Large intestine (tissue), 3 donors: ENCODE measurements around the gene CETP. TPM values are rescaled to one million over a fixed set of nuclear protein-coding genes. Genes with fewer than 3 reads are reported as not detected.
"Not testable (repeated sequence)": the region's sequence is repeated elsewhere in the genome, so short reads cannot be mapped to it uniquely, and the experiment has no call there.

ENCODE experiments used
- DNase-seq, 2 donors: peaks; one replicate each; pipeline versions ENCODE4 v3.0.0 to v3.0.0-alpha.2; 2013
- H3K27ac ChIP-seq: one replicate; pipeline ENCODE4 v1.5.1; 2013; ENCODE audit warnings: low read length
- H3K27me3 ChIP-seq: 2 replicates; pipeline ENCODE4 v1.6.1; 2013; ENCODE audit warnings: low read length; ENCODE audit not compliant: control insufficient read depth, insufficient read depth
- H3K36me3 ChIP-seq: 2 replicates; pipeline ENCODE4 v1.6.1; 2013; ENCODE audit warnings: low read length; ENCODE audit not compliant: control insufficient read depth, insufficient read depth
- H3K4me1 ChIP-seq: one replicate; pipeline ENCODE4 v1.6.1; 2013; ENCODE audit warnings: low read length; ENCODE audit not compliant: control insufficient read depth, insufficient read depth
- H3K4me3 ChIP-seq: one replicate; pipeline ENCODE4 v1.5.1; 2013; ENCODE audit warnings: low read length
- H3K9me3 ChIP-seq: one replicate; pipeline ENCODE4 v1.6.1; 2013; ENCODE audit warnings: mild to moderate bottlenecking, low read depth, low read length, moderate library complexity; ENCODE audit not compliant: control insufficient read depth
- WGBS: methylation state at CpG from one replicate; pipeline ENCODE4 v1.1.5; 2013; ENCODE audit warnings: low lambda C conversion rate; ENCODE audit not compliant: insufficient coverage; 5-methylcytosine and 5-hydroxymethylcytosine counted together
- polyA plus RNA-seq: library from polyadenylated mRNA; unstranded; fragments of 120-200 nt; gene quantifications from one replicate; pipeline ENCODE4 v1.2.1, GENCODE V29; 2013

The CETP gene
- polyA plus RNA-seq, 1 donor, result 3.1 TPM

DNA sequence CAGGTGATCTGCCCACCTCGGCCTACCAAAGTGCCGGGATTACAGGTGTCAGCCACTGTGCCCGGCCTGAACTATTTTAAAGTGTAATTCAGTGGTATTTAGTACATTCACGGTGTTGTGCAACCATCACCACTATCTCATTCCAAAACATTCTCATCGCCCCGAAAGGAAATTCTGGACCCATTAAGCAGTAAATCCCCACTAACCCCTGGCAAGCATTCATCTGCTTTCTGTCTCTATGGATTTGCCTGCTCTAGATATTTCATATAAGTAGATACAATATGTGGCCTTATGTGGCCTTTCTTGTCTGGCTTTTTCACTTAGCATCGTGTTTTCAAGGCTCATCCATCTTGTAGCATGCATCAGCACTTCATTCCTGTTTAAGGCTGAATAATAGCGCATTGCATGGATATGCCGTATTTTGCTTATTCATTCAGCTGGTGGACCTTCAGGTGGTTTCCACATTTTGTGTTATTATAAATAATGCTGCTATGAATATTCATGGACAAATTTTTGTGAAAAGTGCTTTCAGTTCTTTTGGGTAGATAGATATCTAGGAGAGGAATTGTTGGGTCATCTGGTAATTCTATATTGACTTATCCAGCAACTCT lies 38.2 kb upstream of the CETP start:
- Histone ChIP-seq H3K9me3 (no peaks in the 10 kb centered on the region), H3K27me3 (no peaks in the 10 kb centered on the region), H3K36me3 (no peaks in the 10 kb centered on the region), H3K4me1 (no peaks in the 10 kb centered on the region), H3K27ac (no peak overlapping the region), H3K4me3 (no peak overlapping the region)
- no peak for DNase-seq
- WGBS, result 80% methylated on average over 1 of the region's 9 CpGs

DNA sequence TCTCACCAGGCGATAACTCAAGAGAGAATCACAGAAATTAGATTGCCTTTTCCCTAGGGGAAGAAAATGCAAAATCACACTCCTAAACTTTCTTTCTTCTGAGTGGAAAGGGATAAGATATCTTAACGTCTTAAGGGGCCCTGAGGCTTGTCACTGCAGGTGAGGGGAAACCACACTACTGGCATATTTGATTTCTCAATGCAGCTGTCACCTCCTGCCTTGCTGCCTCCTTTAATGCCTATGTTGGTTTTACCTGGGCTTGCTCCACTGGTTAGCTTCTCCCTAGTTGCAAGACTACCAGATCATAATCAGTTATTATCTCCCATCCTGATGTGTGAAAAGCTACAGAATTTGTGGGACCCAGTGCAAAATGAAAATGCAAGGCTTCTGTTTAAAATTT lies 34.3 kb upstream of the CETP start:
- no peaks in the 10 kb centered on the region for H3K9me3 ChIP-seq
- DNase-seq, result no peak
- H3K4me1 ChIP-seq, result peaks cover 11% of the 10 kb centered on the region
- WGBS, result no CpG with 5 or more reads among the region's 2 CpGs
- H3K4me3 ChIP-seq, result no peak overlapping the region
- H3K27ac ChIP-seq, result no peak overlapping the region
- no peaks in the 10 kb centered on the region for H3K36me3 ChIP-seq
- H3K27me3 ChIP-seq, result no peaks in the 10 kb centered on the region

DNA sequence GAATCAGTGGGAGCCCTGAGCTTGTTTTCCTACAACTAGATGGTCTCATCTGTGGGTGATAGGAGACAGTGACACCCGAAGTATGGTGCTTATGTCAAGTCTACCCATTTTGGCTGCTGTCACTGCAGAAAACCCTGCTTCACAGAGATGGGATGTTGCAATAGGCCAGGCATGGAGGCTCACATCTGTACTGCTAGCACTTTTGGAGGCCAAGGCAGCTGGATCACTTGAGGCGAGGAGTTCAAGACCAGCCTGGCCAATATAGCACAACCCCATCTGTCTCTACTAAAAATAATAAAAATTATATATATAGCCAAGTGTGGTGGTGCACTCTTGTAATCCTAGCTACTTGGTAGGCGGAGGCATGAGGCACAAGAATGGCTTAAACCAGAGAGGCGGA lies 32.1 kb upstream of the CETP start:
- no CpG with 5 or more reads among the region's 4 CpGs for WGBS
- H3K4me1 ChIP-seq, result peaks cover 14% of the 10 kb centered on the region
- H3K27me3 ChIP-seq, result no peaks in the 10 kb centered on the region
- H3K27ac ChIP-seq, result no peak overlapping the region
- DNase-seq, result no peak
- no peaks in the 10 kb centered on the region for H3K36me3 ChIP-seq
- no peak overlapping the region for H3K4me3 ChIP-seq
- no peaks in the 10 kb centered on the region for H3K9me3 ChIP-seq

DNA sequence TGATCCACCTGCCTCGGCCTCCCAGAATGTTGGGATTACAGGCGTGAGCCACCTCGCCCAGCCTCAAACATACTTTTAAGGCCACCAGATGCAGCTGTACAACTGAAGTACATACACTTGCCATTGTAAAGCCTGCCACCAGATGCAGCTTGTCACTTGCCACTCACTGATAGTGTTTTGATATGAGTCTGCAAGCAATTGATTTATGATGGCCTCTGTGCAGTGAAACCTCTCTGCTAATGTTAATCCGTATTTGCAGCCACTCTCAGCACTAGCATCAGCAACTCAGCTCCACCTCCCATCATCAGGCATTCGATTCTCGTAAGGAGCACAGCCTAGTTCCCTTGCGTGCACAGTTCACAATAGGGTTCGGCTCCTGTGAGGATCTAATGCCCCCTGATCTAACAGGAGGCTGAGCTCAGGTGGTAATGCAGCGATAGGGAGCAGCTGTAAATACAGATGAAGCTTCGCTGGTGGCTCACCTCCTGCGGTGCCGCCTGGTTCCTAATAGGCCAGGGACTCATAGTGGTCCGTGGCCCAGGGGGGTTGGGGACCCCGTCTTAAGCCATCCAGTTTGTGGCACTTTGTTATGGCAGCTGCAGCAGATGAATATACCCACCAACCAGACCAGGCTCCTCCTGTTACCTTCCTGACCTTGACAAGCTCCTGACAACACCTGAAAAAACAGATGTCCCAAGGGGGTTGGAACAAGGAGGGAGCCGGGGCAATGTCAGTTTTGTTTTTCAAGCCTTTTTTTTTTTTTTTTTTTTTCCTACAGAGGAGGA lies 31.1 kb upstream of the CETP start:
- H3K4me1 ChIP-seq, result peaks cover 14% of the 10 kb centered on the region
- peak overlapping the region; percentile 95 for H3K27ac ChIP-seq
- no peaks in the 10 kb centered on the region for H3K9me3 ChIP-seq
- peaks cover 4% of the 10 kb centered on the region for H3K36me3 ChIP-seq
- no CpG with 5 or more reads among the region's 15 CpGs for WGBS
- no peaks in the 10 kb centered on the region for H3K27me3 ChIP-seq
- peak; percentile 24 to 57 for DNase-seq
- H3K4me3 ChIP-seq, result no peak overlapping the region

DNA sequence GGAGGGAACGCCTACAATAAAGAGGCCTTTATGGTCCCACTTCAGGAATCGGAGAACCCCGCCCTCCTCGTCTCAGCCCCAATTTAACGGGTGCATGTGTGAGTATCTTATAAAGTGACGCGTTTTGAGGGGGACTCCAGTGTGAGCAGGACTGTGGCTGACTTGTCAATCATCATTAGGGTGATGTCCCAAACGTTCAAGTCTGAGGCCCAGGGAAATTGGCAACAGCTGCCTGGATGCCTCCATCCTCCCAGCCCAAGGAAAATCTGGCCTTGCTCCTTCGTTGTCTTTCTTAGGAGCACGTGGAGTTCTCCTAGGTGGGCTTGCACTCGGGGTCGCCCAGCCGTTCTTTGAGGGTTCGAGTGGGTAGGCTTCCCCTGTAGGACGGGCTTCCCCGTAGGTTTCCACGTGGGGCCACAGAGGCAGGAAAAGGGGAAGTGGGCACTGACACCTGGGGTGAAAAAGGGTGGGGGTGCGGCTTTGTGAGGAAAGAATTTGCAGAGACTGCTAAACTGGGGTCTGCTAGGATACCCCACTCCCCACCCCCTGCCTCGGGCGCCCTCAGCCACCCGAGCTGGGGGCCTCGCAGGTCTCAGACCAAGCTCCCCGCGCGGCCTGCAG lies 30.4 kb upstream of the CETP start:
- peak overlapping the region; percentile 52 for H3K4me3 ChIP-seq

DNA sequence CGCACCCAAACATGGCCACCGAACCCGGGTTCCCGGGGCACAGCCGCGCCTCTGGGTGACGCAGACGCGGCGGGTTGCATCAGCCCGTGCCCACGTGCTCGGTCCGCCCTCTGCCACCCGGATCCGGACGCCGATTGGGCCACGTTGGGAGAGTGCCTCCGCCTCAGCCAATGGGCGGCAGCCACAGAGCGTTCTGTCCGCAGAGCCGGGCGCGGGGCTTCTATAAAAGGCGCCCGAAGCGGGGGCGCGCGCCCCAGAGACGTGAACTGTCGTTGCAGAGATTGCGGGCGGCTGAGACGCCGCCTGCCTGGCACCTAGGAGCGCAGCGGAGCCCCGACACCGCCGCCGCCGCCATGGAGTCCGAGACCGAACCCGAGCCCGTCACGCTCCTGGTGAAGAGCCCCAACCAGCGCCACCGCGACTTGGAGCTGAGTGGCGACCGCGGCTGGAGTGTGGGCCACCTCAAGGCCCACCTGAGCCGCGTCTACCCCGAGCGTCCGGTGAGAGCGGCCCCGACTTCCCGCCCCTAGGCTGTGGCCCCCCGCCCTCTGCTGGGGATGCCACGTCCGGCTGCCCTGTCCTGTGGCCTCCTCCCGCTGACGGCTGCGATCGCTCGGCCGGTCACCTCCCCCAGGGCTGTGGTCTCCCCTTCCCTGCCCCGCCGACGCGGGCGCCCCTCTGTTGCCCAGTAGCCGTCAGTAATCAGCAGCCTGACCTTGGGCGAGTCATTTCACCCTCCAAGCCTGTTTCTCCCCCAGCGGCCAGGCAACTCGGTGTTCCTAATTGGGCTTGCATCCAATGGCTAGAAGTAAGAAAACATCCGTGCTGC lies 29.6 kb upstream of the CETP start, which contains the start of gene HERPUD1:
Gene HERPUD1 (plus strand): TSS at position 251 of the 829 bp plus-strand sequence. CDS start 103 bp downstream, at position 354.
- no CpG with 5 or more reads among the region's 83 CpGs for WGBS
- H3K36me3 ChIP-seq, result peaks cover 16% of the 10 kb centered on the region
- H3K4me1 ChIP-seq, result peaks cover 14% of the 10 kb centered on the region

More for the DNA sequence above, 30.4 kb upstream of the CETP start:
- DNase-seq, result peak; percentile 54 to 84
- no CpG with 5 or more reads among the region's 25 CpGs for WGBS
- no peaks in the 10 kb centered on the region for H3K9me3 ChIP-seq
- H3K27ac ChIP-seq, result peak overlapping the region; percentile 95
- H3K27me3 ChIP-seq, result no peaks in the 10 kb centered on the region
- H3K4me1 ChIP-seq, result peaks cover 14% of the 10 kb centered on the region
- H3K36me3 ChIP-seq, result peaks cover 9% of the 10 kb centered on the region

DNA sequence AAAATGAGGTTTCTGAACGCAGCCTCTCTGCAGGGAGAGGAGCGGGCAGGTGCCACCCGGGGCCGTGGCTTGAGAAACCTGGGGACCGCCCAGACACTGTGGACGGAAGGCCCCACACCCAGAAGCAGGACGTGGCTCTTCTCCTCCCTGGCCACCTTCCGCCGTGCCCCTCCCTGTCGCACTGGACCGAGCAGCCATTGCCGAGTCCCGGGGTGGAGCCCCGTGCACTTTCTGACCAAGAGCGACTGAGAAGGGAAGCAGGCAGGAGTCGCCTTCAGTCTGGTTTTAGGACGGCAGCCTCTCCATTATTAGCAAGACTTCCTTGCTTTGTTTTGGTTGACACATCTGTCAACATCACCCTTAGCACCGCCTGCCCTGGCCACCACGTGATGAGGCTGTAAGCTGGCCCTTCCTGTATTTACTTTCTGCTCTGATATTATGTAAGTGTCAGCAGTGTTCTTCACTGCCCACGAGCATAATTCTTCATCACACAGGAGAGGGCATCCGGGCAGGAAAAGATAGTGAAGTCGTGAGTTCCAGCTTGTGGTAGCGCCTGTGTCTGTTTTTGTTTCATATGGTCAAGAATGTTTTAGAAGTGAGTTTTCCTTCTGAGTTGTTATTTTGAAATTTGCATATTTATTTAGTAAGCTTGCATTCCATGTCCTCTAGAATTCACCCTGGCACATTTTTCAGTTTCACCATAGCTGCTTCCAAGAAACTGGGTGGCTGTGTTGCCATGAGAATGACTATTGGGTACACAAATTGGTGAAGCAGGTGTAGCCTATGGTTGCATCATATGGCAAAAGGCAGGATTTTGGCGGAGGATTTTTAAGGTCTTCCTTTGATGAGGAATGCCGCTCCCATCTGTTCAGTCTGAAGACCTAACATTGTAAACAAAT lies 28.8 kb upstream of the CETP start:
- Histone ChIP-seq H3K4me3 (peak overlapping the region; percentile 99), H3K27ac (peak overlapping the region; percentile 98), H3K27me3 (no peaks in the 10 kb centered on the region), H3K36me3 (peaks cover 21% of the 10 kb centered on the region), H3K9me3 (no peaks in the 10 kb centered on the region), H3K4me1 (peaks cover 14% of the 10 kb centered on the region)
- WGBS, result 40% methylated on average over 1 of the region's 25 CpGs
- DNase-seq, result peak; percentile 72 to 87

More for the DNA sequence above, 29.6 kb upstream of the CETP start, which contains the start of gene HERPUD1:
- peak within 1 kb of the TSS; percentile 98 for H3K27ac ChIP-seq
- peak; percentile 99 to 100 for DNase-seq
- H3K9me3 ChIP-seq, result no peaks in the 10 kb centered on the region
- H3K27me3 ChIP-seq, result no peaks in the 10 kb centered on the region
- H3K4me3 ChIP-seq, result peak within 1 kb of the TSS; percentile 99

DNA sequence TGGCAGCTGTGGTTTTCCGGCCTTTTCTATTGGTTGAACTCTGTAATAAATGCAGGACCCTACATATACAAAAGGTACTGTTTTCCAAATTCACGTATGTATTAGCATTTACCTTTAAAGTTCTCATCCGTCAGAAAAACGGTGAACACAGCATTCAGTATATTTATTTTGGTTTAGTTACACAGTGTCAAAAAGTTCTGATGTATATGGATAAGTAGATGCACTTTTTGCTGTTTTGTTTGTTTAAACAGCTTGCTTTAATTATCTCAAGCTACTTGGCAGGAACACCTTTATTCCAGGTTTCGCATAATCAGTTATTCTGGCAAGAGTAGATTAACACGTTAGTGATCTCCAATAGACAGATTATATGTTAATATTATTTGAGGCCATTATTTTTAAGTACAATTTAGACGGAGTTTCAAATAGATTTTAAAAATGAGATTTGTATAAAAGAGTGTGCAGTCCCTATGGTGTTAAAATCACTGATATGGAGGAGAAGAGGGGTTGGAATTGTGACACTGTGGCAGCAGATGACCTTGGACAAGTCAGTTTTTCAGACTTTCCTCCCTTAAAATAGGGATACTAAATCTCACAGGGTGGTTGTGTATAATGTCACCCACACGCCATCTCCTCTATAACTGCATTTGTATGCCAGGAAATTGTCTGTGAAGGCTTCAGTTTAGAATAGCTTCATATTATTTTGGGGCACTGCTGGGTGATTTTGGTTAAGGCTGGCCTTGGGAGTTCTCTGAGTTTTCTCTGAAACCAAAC lies 27.7 kb upstream of the CETP start:
- no peak for DNase-seq
- H3K36me3 ChIP-seq, result peaks cover 31% of the 10 kb centered on the region
- no peak overlapping the region for H3K27ac ChIP-seq
- no peaks in the 10 kb centered on the region for H3K27me3 ChIP-seq
- 33% methylated on average over 1 of the region's 8 CpGs for WGBS
- H3K4me1 ChIP-seq, result peaks cover 14% of the 10 kb centered on the region
- no peaks in the 10 kb centered on the region for H3K9me3 ChIP-seq
- peak overlapping the region; percentile 99 for H3K4me3 ChIP-seq

DNA sequence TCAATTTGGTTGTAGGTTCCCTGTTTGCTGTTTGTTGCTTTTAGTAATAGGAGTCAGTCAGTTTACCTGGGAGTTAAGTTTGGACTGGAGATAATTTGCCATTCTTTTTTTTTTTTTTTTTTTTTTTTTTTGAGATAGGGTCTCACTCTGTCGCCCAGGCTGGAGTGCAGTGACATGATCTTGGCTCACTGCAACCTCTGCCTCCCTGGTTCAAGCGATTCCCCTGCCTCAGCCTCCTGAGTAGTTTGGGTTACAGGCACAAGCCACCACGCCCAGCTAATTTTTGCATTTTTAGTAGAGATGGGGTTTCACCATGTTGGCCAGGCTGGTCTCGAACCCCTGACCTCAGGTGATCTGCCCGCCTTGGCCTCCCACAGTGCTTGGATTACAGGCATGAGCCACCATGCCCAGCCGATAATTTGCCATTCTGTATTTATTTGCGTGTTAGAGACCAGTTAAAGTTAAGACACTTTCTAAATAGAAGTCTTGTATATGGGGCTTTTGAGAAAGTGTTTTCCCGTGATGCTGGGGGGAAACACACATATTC lies 27.1 kb upstream of the CETP start:
- Histone ChIP-seq H3K36me3 (peaks cover 38% of the 10 kb centered on the region), H3K4me1 (peaks cover 14% of the 10 kb centered on the region)

More for the DNA sequence above, 27.1 kb upstream of the CETP start:
- H3K9me3 ChIP-seq, DNase-seq, H3K27me3 ChIP-seq, H3K27ac ChIP-seq: not testable (repeated sequence)
- WGBS, result 100% methylated on average over 1 of the region's 8 CpGs
- H3K4me3 ChIP-seq, result peak overlapping the region; percentile 99
